Urinary bladder (tissue), 4 donors: Measurements from ENCODE around the gene TMEM254. TPM values are rescaled to one million over a fixed set of nuclear protein-coding genes. Genes with fewer than 3 reads are reported as not detected.
"Not testable (repeated sequence)": the region's sequence is repeated elsewhere in the genome, so short reads cannot be mapped to it uniquely, and the experiment has no call there.

Source experiments
- DNase-seq: peaks from one replicate; pipeline ENCODE4 v3.0.0-alpha.2; 2015; ENCODE audit errors: extremely low spot score
- H3K27ac ChIP-seq: one replicate; pipeline ENCODE4 v1.5.1; 2013; ENCODE audit warnings: low read depth, mild to moderate bottlenecking, moderate library complexity
- H3K36me3 ChIP-seq: one replicate; pipeline ENCODE4 v1.6.1; 2013; ENCODE audit warnings: mild to moderate bottlenecking, moderate library complexity; ENCODE audit not compliant: insufficient read depth
- H3K4me1 ChIP-seq: one replicate; pipeline ENCODE4 v1.6.1; 2013; ENCODE audit warnings: mild to moderate bottlenecking, moderate library complexity; ENCODE audit not compliant: insufficient read depth
- H3K4me3 ChIP-seq: one replicate; pipeline ENCODE4 v1.5.1; 2013; ENCODE audit warnings: low read depth, low read length
- WGBS: extraction: QIAGEN DNeasy Blood & Tissue Kit; methylation state at CpG from one replicate; pipeline ENCODE4 v1.1.7; 2013; 5-methylcytosine and 5-hydroxymethylcytosine counted together
- polyA plus RNA-seq: library from polyadenylated mRNA; stranded (reverse); fragments of 200-250 nt; gene quantifications from one replicate; pipeline ENCODE4 v1.2.3, GENCODE V29; 2013
- total RNA-seq: library from RNA; depleted of rRNA; stranded (reverse); fragments of >200 nt; gene quantifications from one replicate; pipeline ENCODE4 v1.2.3, GENCODE V29; 2014
- donor health status: healthy with polysubstance abuse.
- donor health status: healthy.

TMEM254 gene
- total and polyA plus RNA-seq, 2 donors = 14.8 to 18.3 TPM

- no peak overlapping the region for H3K27ac ChIP-seq
- H3K36me3 ChIP-seq = no peaks in the 10 kb centered on the region
- no peak overlapping the region for H3K4me3 ChIP-seq
- 84% methylated on average over 2 of the region's 2 CpGs for WGBS
- no peak for DNase-seq
- no peaks in the 10 kb centered on the region for H3K4me1 ChIP-seq
Measured at GRCh38 chr10:80055760-80056159, 22.7 kb upstream of the TMEM254 start.

DNA sequence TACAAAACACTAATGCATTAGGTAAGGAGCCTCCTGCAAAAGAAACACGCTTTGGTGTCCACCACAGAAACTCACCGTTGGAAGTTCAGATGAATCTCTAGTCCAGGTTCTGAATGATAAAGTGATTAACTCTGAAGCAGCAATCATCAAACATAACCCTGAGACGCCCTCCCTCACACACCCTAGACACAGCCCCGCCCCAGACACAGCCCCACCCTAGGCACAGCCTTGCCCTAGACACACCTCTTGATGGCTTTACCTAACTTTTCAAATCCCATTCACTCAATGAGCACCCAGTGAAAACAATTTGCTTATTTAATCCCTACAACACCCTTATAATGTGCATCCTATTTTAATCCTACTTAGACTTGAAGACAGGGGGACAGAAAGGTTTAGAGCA is 21.3 kb upstream of the TMEM254 start:
- Histone ChIP-seq H3K4me1 (no peaks in the 10 kb centered on the region), H3K4me3 (no peak overlapping the region), H3K36me3 (no peaks in the 10 kb centered on the region), H3K27ac (no peak overlapping the region)
- 90% methylated on average over 4 of the region's 4 CpGs for WGBS
- DNase-seq = no peak

- DNase-seq = no peak
Measured at GRCh38 chr10:80064120-80064886, 14.2 kb upstream of the TMEM254 start.

DNA sequence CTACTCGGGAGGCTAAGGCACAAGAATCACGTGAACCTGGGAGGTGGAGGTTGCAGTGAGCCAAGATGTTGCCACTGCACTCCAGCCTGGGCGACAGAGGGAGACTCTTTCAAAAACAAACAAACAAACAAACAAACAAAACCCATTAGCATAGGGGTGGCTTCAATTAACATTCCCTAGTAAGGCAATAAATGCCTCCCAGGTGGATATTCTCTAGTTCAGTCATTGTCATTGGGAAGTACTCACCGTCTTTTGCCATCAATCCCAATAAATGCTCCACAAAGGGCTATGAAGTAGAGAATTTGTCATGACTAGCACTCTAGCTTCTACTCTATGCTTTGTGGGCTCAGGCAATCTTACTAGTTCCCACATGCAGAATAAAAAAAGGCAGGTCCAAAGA is 11.7 kb upstream of the TMEM254 start:
- no peaks in the 10 kb centered on the region for H3K4me1 ChIP-seq
- DNase-seq = no peak
- H3K4me3 ChIP-seq = no peak overlapping the region
- WGBS = 82% methylated on average over 4 of the region's 4 CpGs
- no peaks in the 10 kb centered on the region for H3K36me3 ChIP-seq
- H3K27ac ChIP-seq = no peak overlapping the region

More at GRCh38 chr10:80064120-80064886, 14.2 kb upstream of the TMEM254 start:
- Histone ChIP-seq H3K4me3 (no peak overlapping the region), H3K36me3 (no peaks in the 10 kb centered on the region), H3K27ac (no peak overlapping the region), H3K4me1 (no peaks in the 10 kb centered on the region)
- WGBS = 62% methylated on average over 8 of the region's 8 CpGs

GRCh38 chr10:80067821-80068220 is 10.6 kb upstream of the TMEM254 start:
- H3K27ac ChIP-seq, H3K36me3 ChIP-seq, DNase-seq, H3K4me1 ChIP-seq, H3K4me3 ChIP-seq: not testable (repeated sequence)

GRCh38 chr10:80068270-80068669 is 10.2 kb upstream of the TMEM254 start:
- Histone ChIP-seq H3K4me3 (no peak overlapping the region), H3K4me1 (no peaks in the 10 kb centered on the region), H3K27ac (no peak overlapping the region), H3K36me3 (no peaks in the 10 kb centered on the region)
- 63% methylated on average over 2 of the region's 2 CpGs for WGBS
- DNase-seq = no peak

- H3K27ac ChIP-seq = no peak overlapping the region
- no peaks in the 10 kb centered on the region for H3K4me1 ChIP-seq
- H3K36me3 ChIP-seq = no peaks in the 10 kb centered on the region
- 77% methylated on average over 3 of the region's 3 CpGs for WGBS
- H3K4me3 ChIP-seq = no peak overlapping the region
- no peak for DNase-seq
Measured at GRCh38 chr10:80070057-80070456, 8.4 kb upstream of the TMEM254 start.

GRCh38 chr10:80072584-80072983 is 5.9 kb upstream of the TMEM254 start:
- Histone ChIP-seq H3K4me1 (no peaks in the 10 kb centered on the region), H3K4me3 (no peak overlapping the region), H3K36me3 (no peaks in the 10 kb centered on the region), H3K27ac (no peak overlapping the region)
- no peak for DNase-seq
- WGBS = 71% methylated on average over 2 of the region's 2 CpGs

- Histone ChIP-seq H3K27ac (no peak overlapping the region), H3K4me3 (no peak overlapping the region), H3K36me3 (no peaks in the 10 kb centered on the region), H3K4me1 (no peaks in the 10 kb centered on the region)
- 98% methylated on average over 1 of the region's 1 CpG for WGBS
- DNase-seq = no peak
Measured at GRCh38 chr10:80075781-80076180, 2.7 kb upstream of the TMEM254 start.

- Histone ChIP-seq H3K27ac (peak overlapping the region; percentile 86), H3K36me3 (no peaks in the 10 kb centered on the region), H3K4me3 (peak overlapping the region; percentile 55), H3K4me1 (no peaks in the 10 kb centered on the region)
- no peak for DNase-seq
- WGBS = 35% methylated on average over 14 of the region's 14 CpGs
Measured at GRCh38 chr10:80077869-80078447, 507 bp upstream of the TMEM254 start.

- 1% methylated on average over 12 of the region's 12 CpGs for WGBS
- Histone ChIP-seq H3K4me1 (no peaks in the 10 kb centered on the region), H3K4me3 (peak overlapping the region; percentile 55), H3K27ac (peak overlapping the region; percentile 86), H3K36me3 (peaks cover 2% of the 10 kb centered on the region)
- DNase-seq = no peak
Measured at GRCh38 chr10:80079312-80079719, 851 bp downstream of the TMEM254 start.

- H3K4me1 ChIP-seq = no peaks in the 10 kb centered on the region
- peaks cover 2% of the 10 kb centered on the region for H3K36me3 ChIP-seq
- no peak overlapping the region for H3K4me3 ChIP-seq
- H3K27ac ChIP-seq = no peak overlapping the region
- 89% methylated on average over 9 of the region's 9 CpGs for WGBS
- no peak for DNase-seq
Measured at GRCh38 chr10:80081026-80081425, 2.6 kb downstream of the TMEM254 start.

DNA sequence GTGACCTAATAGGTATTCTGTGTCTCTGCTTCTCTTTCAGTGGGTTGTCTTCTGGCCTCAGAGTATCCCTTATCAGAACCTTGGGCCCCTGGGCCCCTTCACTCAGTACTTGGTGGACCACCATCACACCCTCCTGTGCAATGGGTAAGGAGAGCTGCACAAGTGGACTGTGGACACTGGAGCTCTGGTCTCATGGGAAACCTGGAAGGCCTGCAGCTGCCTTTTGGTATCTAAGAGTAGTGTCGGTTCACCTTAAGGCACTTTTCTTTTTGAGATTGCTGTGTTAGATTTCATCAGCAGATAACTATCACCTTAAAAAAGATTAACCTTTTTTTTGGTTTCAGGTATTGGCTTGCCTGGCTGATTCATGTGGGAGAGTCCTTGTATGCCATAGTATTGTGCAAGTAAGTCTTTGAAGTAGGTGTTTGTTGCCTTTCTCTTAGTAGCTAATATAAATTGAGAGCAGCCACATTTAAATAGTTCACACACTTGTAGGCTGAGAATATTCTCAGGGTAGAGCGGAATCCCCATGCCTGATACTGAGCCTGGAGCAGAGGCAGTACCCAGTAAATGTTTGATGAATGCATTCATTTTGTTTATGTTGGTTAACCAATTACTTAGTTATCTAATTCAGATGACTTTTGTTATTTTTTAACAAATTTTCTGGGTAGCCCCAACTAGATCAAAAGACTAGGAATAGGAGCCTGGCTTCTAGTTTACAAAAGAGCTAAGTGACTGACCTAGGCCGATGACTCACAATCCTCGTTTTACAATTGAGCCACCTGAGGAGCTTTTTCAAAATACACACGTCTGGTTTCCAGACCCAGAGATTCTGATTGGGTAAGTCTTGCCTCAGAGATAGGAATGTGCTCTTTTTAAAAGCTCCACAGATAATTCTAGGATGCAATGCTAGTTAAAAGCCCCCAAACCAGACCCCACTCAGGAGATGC is 3.6 kb downstream of the TMEM254 start:
- 65% methylated on average over 5 of the region's 5 CpGs for WGBS
- DNase-seq = no peak
- Histone ChIP-seq H3K27ac (no peak overlapping the region), H3K4me3 (no peak overlapping the region), H3K4me1 (no peaks in the 10 kb centered on the region), H3K36me3 (peaks cover 2% of the 10 kb centered on the region)
